HEK293 (cell line): ENCODE results near the gene TUG1.

Source experiments
- ATF2 ChIP-seq: fragments of 450-650 bp; formaldehyde crosslinking; IDR thresholded peaks from 2 replicates; pipeline ENCODE4 v1.5.1; 2016; ENCODE audit warnings: missing biosample characterization, missing genetic modification characterization, low read depth
- KLF10 ChIP-seq: fragments of 450-650 bp; IDR thresholded peaks from 2 replicates; pipeline ENCODE4 v1.5.1; 2018; ENCODE audit warnings: missing biosample characterization, mild to moderate bottlenecking, missing genetic modification characterization
- RBAK ChIP-seq: fragments of 450-650 bp; formaldehyde crosslinking; IDR thresholded peaks from 2 replicates; pipeline ENCODE4 v1.5.1; 2016; ENCODE audit warnings: missing biosample characterization, missing genetic modification characterization
- SETDB1 ChIP-seq: IDR thresholded peaks from one replicate; pipeline ENCODE4 v1.6.1; 2017; ENCODE audit warnings: mild to moderate bottlenecking, low read length, moderate library complexity, mixed read lengths; ENCODE audit not compliant: insufficient read length
- ZBTB17 ChIP-seq: fragments of 450-650 bp; formaldehyde crosslinking; IDR thresholded peaks from 2 replicates; pipeline ENCODE4 v1.5.1; 2016; ENCODE audit warnings: missing biosample characterization, missing genetic modification characterization
- ZBTB48 ChIP-seq: fragments of 450-650 bp; formaldehyde crosslinking; IDR thresholded peaks from 2 replicates; pipeline ENCODE4 v1.5.1; 2016; ENCODE audit warnings: missing biosample characterization, missing genetic modification characterization
- ZBTB7A ChIP-seq: fragments of 450-650 bp; formaldehyde crosslinking; IDR thresholded peaks from 2 replicates; pipeline ENCODE4 v1.5.1; 2016; ENCODE audit warnings: low read depth, missing biosample characterization, missing genetic modification characterization
- ZNF174 ChIP-seq: fragments of 450-650 bp; formaldehyde crosslinking; IDR thresholded peaks from 2 replicates; pipeline ENCODE4 v1.5.0; 2017; ENCODE audit warnings: missing biosample characterization, mild to moderate bottlenecking, missing genetic modification characterization
- ZNF280D ChIP-seq: fragments of 450-650 bp; formaldehyde crosslinking; IDR thresholded peaks from 2 replicates; pipeline ENCODE4 v1.5.1; 2016; ENCODE audit warnings: missing biosample characterization, missing genetic modification characterization
- ZNF391 ChIP-seq: fragments of 450-650 bp; formaldehyde crosslinking; IDR thresholded peaks from 2 replicates; pipeline ENCODE4 v1.5.1; 2016; ENCODE audit warnings: low read depth, missing biosample characterization, missing genetic modification characterization, borderline replicate concordance
- ZNF404 ChIP-seq: fragments of 450-650 bp; formaldehyde crosslinking; IDR thresholded peaks from 2 replicates; pipeline ENCODE4 v1.5.1; 2017; ENCODE audit warnings: missing biosample characterization, missing genetic modification characterization
- ZNF423 ChIP-seq: fragments of 450-650 bp; formaldehyde crosslinking; IDR thresholded peaks from 2 replicates; pipeline ENCODE4 v1.5.1; 2016; ENCODE audit warnings: missing biosample characterization, missing genetic modification characterization
- ZNF449 ChIP-seq: fragments of 450-650 bp; formaldehyde crosslinking; IDR thresholded peaks from 2 replicates; pipeline ENCODE4 v1.5.1; 2017; ENCODE audit warnings: missing biosample characterization, mild to moderate bottlenecking, missing genetic modification characterization, moderate library complexity
- ZNF549 ChIP-seq: fragments of 450-650 bp; IDR thresholded peaks from 2 replicates; pipeline ENCODE4 v1.5.1; 2018; ENCODE audit warnings: missing biosample characterization, missing genetic modification characterization, mild to moderate bottlenecking, inconsistent platforms, moderate library complexity
- ZNF585B ChIP-seq: fragments of 450-650 bp; formaldehyde crosslinking; IDR thresholded peaks from 2 replicates; pipeline ENCODE4 v1.5.1; 2016; ENCODE audit warnings: missing biosample characterization, missing genetic modification characterization
- ZNF623 ChIP-seq: fragments of 450-650 bp; formaldehyde crosslinking; IDR thresholded peaks from 2 replicates; pipeline ENCODE4 v1.5.1; 2016; ENCODE audit warnings: missing biosample characterization, missing genetic modification characterization
- ZNF629 ChIP-seq: fragments of 450-650 bp; formaldehyde crosslinking; IDR thresholded peaks from 2 replicates; pipeline ENCODE4 v1.5.1; 2017; ENCODE audit warnings: missing biosample characterization, missing genetic modification characterization
- ZNF660 ChIP-seq: fragments of 450-650 bp; IDR thresholded peaks from 2 replicates; pipeline ENCODE4 v1.5.1; 2018; ENCODE audit warnings: missing biosample characterization, mild to moderate bottlenecking, missing genetic modification characterization
- ZNF692 ChIP-seq: fragments of 450-650 bp; formaldehyde crosslinking; IDR thresholded peaks from 2 replicates; pipeline ENCODE4 v1.5.1; 2016; ENCODE audit warnings: missing biosample characterization, missing genetic modification characterization
- ZNF747 ChIP-seq: fragments of 450-650 bp; formaldehyde crosslinking; IDR thresholded peaks from 2 replicates; pipeline ENCODE4 v1.5.1; 2016; ENCODE audit warnings: missing biosample characterization, missing genetic modification characterization
- ZNF768 ChIP-seq: fragments of 450-650 bp; formaldehyde crosslinking; IDR thresholded peaks from 2 replicates; pipeline ENCODE4 v1.5.1; 2018; ENCODE audit warnings: missing biosample characterization, mild to moderate bottlenecking, missing genetic modification characterization
- ZSCAN16 ChIP-seq: fragments of 450-650 bp; formaldehyde crosslinking; IDR thresholded peaks from 2 replicates; pipeline ENCODE4 v1.5.1; 2016; ENCODE audit warnings: missing biosample characterization, missing genetic modification characterization
- TF ChIP-seq, protein P1 (sequence below): fragments of 450-650 bp; formaldehyde crosslinking; IDR thresholded peaks from 2 replicates; pipeline ENCODE4 v1.5.1; 2016; ENCODE audit warnings: missing biosample characterization, missing genetic modification characterization
- TF ChIP-seq, protein P2 (sequence below): fragments of 450-650 bp; formaldehyde crosslinking; IDR thresholded peaks from 2 replicates; pipeline ENCODE4 v1.5.1; 2016; ENCODE audit warnings: missing biosample characterization, missing genetic modification characterization, borderline replicate concordance

The TUG1 gene

GRCh38 chr22:30968015-30968923 lies 796 bp upstream of the TUG1 start, which contains the start of gene MORC2 (continued):
- TF ChIP-seq ZNF692 (no peak; the same call in 1 of the 2 replicates), ZBTB7A (tag by site-specific recombination) (no peak), ZNF391 (tag by site-specific recombination) (0 out of 2 replicates have a peak, but pooled peaks have one; percentile 36), ZNF423 (no peak), ATF2 (tag by site-specific recombination) (0 out of 2 replicates have a peak, but pooled peaks have one; percentile 4), ZNF280D (no peak), ZNF449 (tag by site-specific recombination) (no peak), ZNF174 (tag by site-specific recombination) (no peak), RBAK (tag by site-specific recombination) (no peak), ZNF629 (peak; percentile 36), ZNF585B (0 out of 2 replicates have a peak, but pooled peaks have one; percentile 12), ZNF747 (tag by site-specific recombination) (no peak), ZNF768 (no peak), SETDB1 (peak; percentile 65), ZSCAN16 (tag by site-specific recombination) (no peak; the same call in 1 of the 2 replicates), ZNF623 (tag by site-specific recombination) (no peak), ZBTB48 (tag by site-specific recombination) (no peak), ZNF660 (tag by site-specific recombination) (no peak), ZBTB17 (tag by site-specific recombination) (no peak), ZNF549 (tag by site-specific recombination) (no peak), KLF10 (tag by site-specific recombination) (no peak), ZNF404 (tag by site-specific recombination) (no peak)
- TF ChIP-seq, protein P1, sequence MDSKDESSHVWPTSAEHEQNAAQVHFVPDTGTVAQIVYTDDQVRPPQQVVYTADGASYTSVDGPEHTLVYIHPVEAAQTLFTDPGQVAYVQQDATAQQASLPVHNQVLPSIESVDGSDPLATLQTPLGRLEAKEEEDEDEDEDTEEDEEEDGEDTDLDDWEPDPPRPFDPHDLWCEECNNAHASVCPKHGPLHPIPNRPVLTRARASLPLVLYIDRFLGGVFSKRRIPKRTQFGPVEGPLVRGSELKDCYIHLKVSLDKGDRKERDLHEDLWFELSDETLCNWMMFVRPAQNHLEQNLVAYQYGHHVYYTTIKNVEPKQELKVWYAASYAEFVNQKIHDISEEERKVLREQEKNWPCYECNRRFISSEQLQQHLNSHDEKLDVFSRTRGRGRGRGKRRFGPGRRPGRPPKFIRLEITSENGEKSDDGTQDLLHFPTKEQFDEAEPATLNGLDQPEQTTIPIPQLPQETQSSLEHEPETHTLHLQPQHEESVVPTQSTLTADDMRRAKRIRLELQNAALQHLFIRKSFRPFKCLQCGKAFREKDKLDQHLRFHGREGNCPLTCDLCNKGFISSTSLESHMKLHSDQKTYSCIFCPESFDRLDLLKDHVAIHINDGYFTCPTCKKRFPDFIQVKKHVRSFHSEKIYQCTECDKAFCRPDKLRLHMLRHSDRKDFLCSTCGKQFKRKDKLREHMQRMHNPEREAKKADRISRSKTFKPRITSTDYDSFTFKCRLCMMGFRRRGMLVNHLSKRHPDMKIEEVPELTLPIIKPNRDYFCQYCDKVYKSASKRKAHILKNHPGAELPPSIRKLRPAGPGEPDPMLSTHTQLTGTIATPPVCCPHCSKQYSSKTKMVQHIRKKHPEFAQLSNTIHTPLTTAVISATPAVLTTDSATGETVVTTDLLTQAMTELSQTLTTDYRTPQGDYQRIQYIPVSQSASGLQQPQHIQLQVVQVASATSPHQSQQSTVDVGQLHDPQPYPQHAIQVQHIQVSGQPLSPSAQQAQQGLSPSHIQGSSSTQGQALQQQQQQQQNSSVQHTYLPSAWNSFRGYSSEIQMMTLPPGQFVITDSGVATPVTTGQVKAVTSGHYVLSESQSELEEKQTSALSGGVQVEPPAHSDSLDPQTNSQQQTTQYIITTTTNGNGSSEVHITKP (tag by site-specific recombination) = peak; percentile 55; the same call in 1 of the 2 replicates
- TF ChIP-seq, protein P2, sequence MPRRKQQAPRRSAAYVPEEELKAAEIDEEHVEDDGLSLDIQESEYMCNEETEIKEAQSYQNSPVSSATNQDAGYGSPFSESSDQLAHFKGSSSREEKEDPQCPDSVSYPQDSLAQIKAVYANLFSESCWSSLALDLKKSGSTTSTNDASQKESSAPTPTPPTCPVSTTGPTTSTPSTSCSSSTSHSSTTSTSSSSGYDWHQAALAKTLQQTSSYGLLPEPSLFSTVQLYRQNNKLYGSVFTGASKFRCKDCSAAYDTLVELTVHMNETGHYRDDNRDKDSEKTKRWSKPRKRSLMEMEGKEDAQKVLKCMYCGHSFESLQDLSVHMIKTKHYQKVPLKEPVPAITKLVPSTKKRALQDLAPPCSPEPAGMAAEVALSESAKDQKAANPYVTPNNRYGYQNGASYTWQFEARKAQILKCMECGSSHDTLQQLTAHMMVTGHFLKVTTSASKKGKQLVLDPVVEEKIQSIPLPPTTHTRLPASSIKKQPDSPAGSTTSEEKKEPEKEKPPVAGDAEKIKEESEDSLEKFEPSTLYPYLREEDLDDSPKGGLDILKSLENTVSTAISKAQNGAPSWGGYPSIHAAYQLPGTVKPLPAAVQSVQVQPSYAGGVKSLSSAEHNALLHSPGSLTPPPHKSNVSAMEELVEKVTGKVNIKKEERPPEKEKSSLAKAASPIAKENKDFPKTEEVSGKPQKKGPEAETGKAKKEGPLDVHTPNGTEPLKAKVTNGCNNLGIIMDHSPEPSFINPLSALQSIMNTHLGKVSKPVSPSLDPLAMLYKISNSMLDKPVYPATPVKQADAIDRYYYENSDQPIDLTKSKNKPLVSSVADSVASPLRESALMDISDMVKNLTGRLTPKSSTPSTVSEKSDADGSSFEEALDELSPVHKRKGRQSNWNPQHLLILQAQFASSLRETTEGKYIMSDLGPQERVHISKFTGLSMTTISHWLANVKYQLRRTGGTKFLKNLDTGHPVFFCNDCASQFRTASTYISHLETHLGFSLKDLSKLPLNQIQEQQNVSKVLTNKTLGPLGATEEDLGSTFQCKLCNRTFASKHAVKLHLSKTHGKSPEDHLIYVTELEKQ (tag by site-specific recombination) = no peak
